GM23248 (cell line): Measurements from ENCODE around the gene AHRR.

Experiments
- EZH2 ChIP-seq: fragments of 200-600 bp; sonication (generic); IDR thresholded peaks from 2 replicates; pipeline ENCODE4 v1.6.1; 2018; ENCODE audit warnings: antibody characterized with exemption, mild to moderate bottlenecking; ENCODE audit not compliant: insufficient read depth, poor library complexity, severe bottlenecking
- EZH2phosphoT487 ChIP-seq: fragments of 200-600 bp; sonication (generic); IDR thresholded peaks from 2 replicates; pipeline ENCODE4 v1.6.1; 2018; ENCODE audit warnings: antibody characterized with exemption, moderate library complexity, mild to moderate bottlenecking, low read depth; ENCODE audit not compliant: insufficient read depth

DNA sequence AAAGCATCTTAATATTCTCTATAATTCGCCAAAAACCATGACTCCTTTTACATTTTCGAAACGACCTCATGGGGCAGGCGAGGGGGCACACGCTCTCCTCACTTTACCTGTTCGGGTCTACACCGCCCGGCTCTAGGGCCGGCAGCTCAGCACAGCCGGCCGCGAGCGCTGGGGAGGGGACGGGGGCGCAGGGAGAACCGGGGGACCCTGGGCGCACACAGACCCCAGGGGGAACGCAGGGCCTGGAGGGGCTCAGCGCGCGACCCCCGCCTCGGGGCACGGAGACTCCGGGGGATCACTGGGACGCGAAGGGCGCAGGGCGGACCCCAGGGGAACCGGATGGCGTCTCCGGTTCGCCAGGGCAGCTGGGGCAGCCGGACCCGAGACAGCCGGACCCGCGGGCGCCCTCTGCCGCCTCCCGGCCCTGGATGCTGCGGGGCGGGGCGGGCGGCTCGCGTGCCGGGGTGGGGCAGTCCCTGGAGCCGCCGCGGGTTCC lies at the start of gene AHRR:
- TF ChIP-seq EZH2phosphoT487 (no peak), EZH2 (no peak)
